ENCODE data around the gene KRT13. TPM values are rescaled to one million over a fixed set of nuclear protein-coding genes. Genes with fewer than 3 reads are reported as not detected.

The KRT13 gene
- total and polyA plus RNA-seq, 2 experiments from 2014 or later, result not detected

DNA sequence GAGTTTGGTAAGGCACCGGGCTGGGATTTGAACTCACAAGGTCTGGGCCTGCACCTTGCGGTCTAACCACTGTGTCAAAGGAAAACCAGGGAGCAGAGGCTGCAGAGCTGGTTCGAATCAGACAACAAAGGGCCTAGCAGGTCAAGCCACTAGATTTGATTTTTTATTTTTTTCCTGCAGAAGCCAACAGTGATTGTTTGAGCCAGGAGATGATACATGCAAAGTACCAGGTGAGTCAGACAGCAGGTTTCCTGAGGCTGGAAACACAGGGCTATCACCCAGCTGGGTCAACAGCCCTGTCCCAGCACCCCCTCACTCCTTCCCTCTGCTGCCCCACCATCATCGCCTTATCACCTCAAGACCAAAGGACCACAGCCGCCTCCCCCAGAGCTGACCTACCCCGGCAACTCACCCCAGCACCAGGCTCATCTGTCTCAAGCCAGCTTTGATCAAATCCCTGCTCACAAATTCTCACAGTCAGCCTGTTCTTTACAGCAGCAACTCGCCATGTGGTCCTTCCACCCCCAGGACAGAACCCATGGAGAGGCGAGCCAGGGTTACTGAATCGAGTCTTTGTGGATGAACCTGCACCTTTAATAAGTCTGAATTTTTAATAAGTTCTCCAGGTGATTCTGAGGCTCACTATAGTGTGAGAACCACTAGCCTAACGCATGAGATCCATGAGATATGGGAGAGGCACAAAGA, 35.7 kb upstream of the KRT13 start:
- Mint-ChIP-seq H3K36me3 (ENCODE audit: low read depth) (no peaks in the 10 kb centered on the region), H3K9me3 (no peaks in the 10 kb centered on the region; the same call in 2 of the 3 replicates), H3K4me1 (peaks cover 41% of the 10 kb centered on the region), H3K27ac (no peak overlapping the region), H3K27me3 (ENCODE audit: insufficient read depth, low read depth, poor library complexity) (peaks cover 15% of the 10 kb centered on the region), H3K4me3 (no peak overlapping the region)
- Histone ChIP-seq H3K4me1 (ENCODE audit: insufficient read depth) (peaks cover 13% of the 10 kb centered on the region), H2AFZ (peak overlapping the region; percentile 63; the same call in 1 of the 2 replicates), H3K27me3 (ENCODE audit: insufficient read depth) (no peaks in the 10 kb centered on the region), H4K20me1 (replicated peaks; ENCODE audit: insufficient read depth) (no peaks in the 10 kb centered on the region), H3K27ac (ENCODE audit: low read depth) (no peak overlapping the region), H3K4me3 (no peak overlapping the region), H3K79me2 (replicated peaks; ENCODE audit: insufficient read depth) (no peaks in the 10 kb centered on the region), H3K36me3 (ENCODE audit: insufficient read depth) (no peaks in the 10 kb centered on the region), H3K9me2 (ENCODE audit: insufficient read depth) (no peaks in the 10 kb centered on the region), H3F3A (replicated peaks; ENCODE audit: low read depth) (no peaks in the 10 kb centered on the region), H3K4me2 (no peak overlapping the region)
- DNase-seq (ENCODE audit: low spot score), result no peak
- no peak for TF ChIP-seq EZH2 (IDR thresholded peaks at IDR 0.05; ENCODE audit: low read depth, unreplicated experiment)
- no peak for TF ChIP-seq EZH2phosphoT487 (IDR thresholded peaks at IDR 0.05; ENCODE audit: unreplicated experiment)
- TF ChIP-seq NANOG (IDR thresholded peaks at IDR 0.05; ENCODE audit: borderline replicate concordance), result no peak
- TF ChIP-seq ZNF462 (CRISPR knock-in tag; IDR thresholded peaks at IDR 0.05), result no peak
- TF ChIP-seq, protein P1, sequence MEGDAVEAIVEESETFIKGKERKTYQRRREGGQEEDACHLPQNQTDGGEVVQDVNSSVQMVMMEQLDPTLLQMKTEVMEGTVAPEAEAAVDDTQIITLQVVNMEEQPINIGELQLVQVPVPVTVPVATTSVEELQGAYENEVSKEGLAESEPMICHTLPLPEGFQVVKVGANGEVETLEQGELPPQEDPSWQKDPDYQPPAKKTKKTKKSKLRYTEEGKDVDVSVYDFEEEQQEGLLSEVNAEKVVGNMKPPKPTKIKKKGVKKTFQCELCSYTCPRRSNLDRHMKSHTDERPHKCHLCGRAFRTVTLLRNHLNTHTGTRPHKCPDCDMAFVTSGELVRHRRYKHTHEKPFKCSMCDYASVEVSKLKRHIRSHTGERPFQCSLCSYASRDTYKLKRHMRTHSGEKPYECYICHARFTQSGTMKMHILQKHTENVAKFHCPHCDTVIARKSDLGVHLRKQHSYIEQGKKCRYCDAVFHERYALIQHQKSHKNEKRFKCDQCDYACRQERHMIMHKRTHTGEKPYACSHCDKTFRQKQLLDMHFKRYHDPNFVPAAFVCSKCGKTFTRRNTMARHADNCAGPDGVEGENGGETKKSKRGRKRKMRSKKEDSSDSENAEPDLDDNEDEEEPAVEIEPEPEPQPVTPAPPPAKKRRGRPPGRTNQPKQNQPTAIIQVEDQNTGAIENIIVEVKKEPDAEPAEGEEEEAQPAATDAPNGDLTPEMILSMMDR (conservative IDR thresholded peaks at IDR 0.05; ENCODE audit: low read depth in 2 of 2), result no peak
- no peak for TF ChIP-seq ZNF114 (CRISPR knock-in tag; IDR thresholded peaks at IDR 0.05)
- no peak for TF ChIP-seq JUNB (IDR thresholded peaks at IDR 0.05; ENCODE audit: unreplicated experiment)
- TF ChIP-seq POLR2AphosphoS5 (IDR thresholded peaks at IDR 0.05; ENCODE audit: low read depth), result no peak
- TF ChIP-seq CREB1 (CRISPR knock-in tag; IDR thresholded peaks at IDR 0.05; ENCODE audit: low read depth), result no peak
- TF ChIP-seq STAT1 (IDR thresholded peaks at IDR 0.05; ENCODE audit: unreplicated experiment), result no peak
- ATAC-seq, result no peak
